BE2C (cell line): ENCODE results near the gene NUSAP1.

ENCODE experiments used
- DNase-seq: peaks from one replicate; pipeline ENCODE4 v3.0.0-alpha.2; 2020
- H3K27me3 ChIP-seq: fragments of 250-450 bp; sonication (Bioruptor Pico); 2 replicates; pipeline ENCODE4 v1.5.1; 2020; ENCODE audit warnings: mild to moderate bottlenecking
- H3K36me3 ChIP-seq: fragments of 250-450 bp; sonication (Bioruptor Pico); 2 replicates; pipeline ENCODE4 v1.5.1; 2020; ENCODE audit warnings: mild to moderate bottlenecking
- H3K4me1 ChIP-seq: fragments of 250-450 bp; sonication (Bioruptor Pico); 2 replicates; pipeline ENCODE4 v1.5.1; 2020
- H3K4me3 ChIP-seq: 2 replicates; pipeline ENCODE4 v1.5.1; 2011; ENCODE audit warnings: low read depth, low read length
- H3K9me3 ChIP-seq: fragments of 250-450 bp; sonication (Bioruptor Pico); 2 replicates; pipeline ENCODE4 v1.5.1; 2020
- CTCF ChIP-seq: IDR thresholded peaks from 2 replicates; pipeline ENCODE4 v1.5.1; 2012; ENCODE audit warnings: mild to moderate bottlenecking, low read depth, low read length

Gene NUSAP1

GRCh38 chr15:41411441-41411840 lies 78.8 kb downstream of the NUSAP1 start:
- H3K36me3 ChIP-seq, result no peaks in the 10 kb centered on the region
- H3K27me3 ChIP-seq, result no peaks in the 10 kb centered on the region
- no peak for DNase-seq
- H3K4me3 ChIP-seq, result no peak overlapping the region
- no peaks in the 10 kb centered on the region for H3K9me3 ChIP-seq
- TF ChIP-seq CTCF, result no peak
- peaks cover 6% of the 10 kb centered on the region for H3K4me1 ChIP-seq

GRCh38 chr15:41416128-41416741 lies 83.6 kb downstream of the NUSAP1 start:
- TF ChIP-seq CTCF, result no peak
- Histone ChIP-seq H3K9me3 (no peaks in the 10 kb centered on the region), H3K27me3 (no peaks in the 10 kb centered on the region), H3K36me3 (no peaks in the 10 kb centered on the region), H3K4me3 (peak overlapping the region; percentile 93), H3K4me1 (peaks cover 5% of the 10 kb centered on the region; the same call in 1 of the 2 replicates)
- no peak for DNase-seq

GRCh38 chr15:41416742-41417417 lies 84.2 kb downstream of the NUSAP1 start, which contains the start of gene RTF1:
TSS of gene RTF1 (plus strand) at chr15:41417095. CDS start at chr15:41417116, 21 bp downstream.
- peaks cover 5% of the 10 kb centered on the region; the same call in 1 of the 2 replicates for H3K4me1 ChIP-seq
- DNase-seq, result peak; percentile 98
- peak within 1 kb of the TSS; percentile 93 for H3K4me3 ChIP-seq
- no peaks in the 10 kb centered on the region for H3K9me3 ChIP-seq
- no peaks in the 10 kb centered on the region for H3K27me3 ChIP-seq
- H3K36me3 ChIP-seq, result no peaks in the 10 kb centered on the region
- TF ChIP-seq CTCF, result no peak

- Histone ChIP-seq H3K9me3 (no peaks in the 10 kb centered on the region), H3K36me3 (no peaks in the 10 kb centered on the region), H3K4me1 (peaks cover 5% of the 10 kb centered on the region; the same call in 1 of the 2 replicates), H3K27me3 (no peaks in the 10 kb centered on the region), H3K4me3 (peak overlapping the region; percentile 78)
- peak; percentile 46 for DNase-seq
- no peak for TF ChIP-seq CTCF
Observed at GRCh38 chr15:41417418-41418195, 84.9 kb downstream of the NUSAP1 start.

- Histone ChIP-seq H3K9me3 (no peaks in the 10 kb centered on the region), H3K4me1 (peaks cover 5% of the 10 kb centered on the region; the same call in 1 of the 2 replicates), H3K36me3 (no peaks in the 10 kb centered on the region; the same call in 1 of the 2 replicates), H3K27me3 (no peaks in the 10 kb centered on the region), H3K4me3 (no peak overlapping the region)
- no peak for DNase-seq
- no peak for TF ChIP-seq CTCF
Observed at GRCh38 chr15:41423979-41424659, 91.4 kb downstream of the NUSAP1 start.
